ENCODE data around the gene ZNF90. TPM values are rescaled to one million over a fixed set of nuclear protein-coding genes. Genes with fewer than 3 reads are reported as not detected.

Gene ZNF90
- total RNA-seq, 1 experiment from 2014 or later, result not detected

GRCh38 chr19:20102097-20102496 is 24.3 kb downstream of the ZNF90 start:
- peaks cover 16 to 24% of the 10 kb centered on the region in 2 experiments; a peak in 2 of 4 replicates for H3K9me3 ChIP-seq (ENCODE audit: control insufficient read depth in 1 of 2, insufficient read depth in 1 of 2, low read depth in 1 of 2, low read length in 2 of 2)
- no peaks in the 10 kb centered on the region for H3K36me3 ChIP-seq (ENCODE audit: control insufficient read depth in 1 of 2, insufficient read depth in 2 of 2, low read length in 2 of 2)
- POLR2A ChIA-PET, result no interaction called here
- H3K4me2 ChIP-seq (ENCODE audit: low read length), result no peak overlapping the region
- no peak for TF ChIP-seq REST (IDR thresholded peaks at IDR 0.05; ENCODE audit: low read depth)
- no peak for TF ChIP-seq ZBTB33 (IDR thresholded peaks at IDR 0.05; ENCODE audit: extremely low read depth, insufficient replicate concordance, low read length)
- TF ChIP-seq SIN3A (IDR thresholded peaks at IDR 0.05; ENCODE audit: low read depth), result no peak
- no peak for TF ChIP-seq POLR2AphosphoS5 (IDR thresholded peaks at IDR 0.05; ENCODE audit: low read depth, low read length)
- no peak for TF ChIP-seq SP1 (IDR thresholded peaks at IDR 0.05; ENCODE audit: low read depth)
- no peak for TF ChIP-seq YY1 (IDR thresholded peaks at IDR 0.05; ENCODE audit: extremely low read depth, insufficient replicate concordance, low read depth, low read length)
- no peak for TF ChIP-seq POLR2A (IDR thresholded peaks at IDR 0.05; ENCODE audit: borderline replicate concordance, extremely low read depth, insufficient read depth, insufficient read length)
- no peak for TF ChIP-seq SRF (IDR thresholded peaks at IDR 0.05; ENCODE audit: low read depth)
- TF ChIP-seq ATF3 (IDR thresholded peaks at IDR 0.05), result no peak
- TF ChIP-seq RAD21 (IDR thresholded peaks at IDR 0.05; ENCODE audit: low read depth), result no peak
- TF ChIP-seq ZFX (IDR thresholded peaks at IDR 0.05), result no peak
- no peak for TF ChIP-seq CBX3 (IDR thresholded peaks at IDR 0.05; ENCODE audit: low read depth)
- TF ChIP-seq ELF1 (IDR thresholded peaks at IDR 0.05; ENCODE audit: borderline replicate concordance, low read depth), result no peak
- TF ChIP-seq EZH2phosphoT487 (IDR thresholded peaks at IDR 0.05; ENCODE audit: borderline replicate concordance), result no peak
- TF ChIP-seq FOSL1 (IDR thresholded peaks at IDR 0.05; ENCODE audit: low read depth), result no peak
- DNase-seq (ENCODE audit: low read depth, low spot score) (no peak), ATAC-seq (no peak)
- RAD21 ChIA-PET (ENCODE audit: low non-redundant PET in 1 of 2, low total read pairs in 2 of 2, uncharacterized antibody in 2 of 2, unreplicated experiment in 2 of 2), result no interaction called here
- H3K27ac ChIP-seq (ENCODE audit: low read depth, low read length), result no peak overlapping the region
- no peak overlapping the region for H3K9ac ChIP-seq (ENCODE audit: low read length)
- H3K4me1 ChIP-seq (ENCODE audit: control insufficient read depth in 1 of 2, insufficient read depth in 2 of 2, low read length in 2 of 2), result no peaks in the 10 kb centered on the region
- H2AFZ ChIP-seq (ENCODE audit: low read depth, low read length, poor library complexity, severe bottlenecking), result no peak overlapping the region
- H3K4me3 ChIP-seq (replicated peaks in 1 of 2; ENCODE audit: low read depth in 1 of 2, low read length in 2 of 2), result no peak overlapping the region
- CTCF ChIA-PET, result no interaction called here
- intact Hi-C loops (cut with micrococcal nuclease), result no loop called here
- H3K79me2 ChIP-seq (ENCODE audit: insufficient read depth, low read length), result no peaks in the 10 kb centered on the region
- H3K27me3 ChIP-seq (ENCODE audit: insufficient read depth, low read length), result no peaks in the 10 kb centered on the region
- H3K9me2 ChIP-seq (ENCODE audit: insufficient read depth), result no peaks in the 10 kb centered on the region
- no peaks in the 10 kb centered on the region for H4K20me1 ChIP-seq (ENCODE audit: insufficient read depth)
- no TSS peak for BruUV-seq (replicated peaks)

Measured in HCT116 (cell line).